Thyroid gland (tissue), 4 donors: ENCODE results near the gene DHRS4L2.
"Not testable (repeated sequence)": the region's sequence is repeated elsewhere in the genome, so short reads cannot be mapped to it uniquely, and the experiment has no call there.

ENCODE experiments used
- POLR2A ChIP-seq, 2 donors: fragments of 450-650 bp; IDR thresholded peaks; one replicate each; pipeline ENCODE4 v1.6.1; 2017; ENCODE audit warnings: antibody characterized with exemption in 2 of 2, mild to moderate bottlenecking in 2 of 2, moderate library complexity in 1 of 2
- TF ChIP-seq, protein P1 (sequence below), 6 experiments: fragments of 200-600 bp in 3 of 6; fragments of 450-650 bp in 3 of 6; sonication (generic) in 3 of 6; IDR thresholded peaks; one replicate each; pipeline ENCODE4 v1.5.1; 2016 to 2019; ENCODE audit warnings: antibody characterized with exemption in 6 of 6, mild to moderate bottlenecking in 2 of 6, inconsistent platforms in 1 of 6, moderate library complexity in 1 of 6

DNA sequence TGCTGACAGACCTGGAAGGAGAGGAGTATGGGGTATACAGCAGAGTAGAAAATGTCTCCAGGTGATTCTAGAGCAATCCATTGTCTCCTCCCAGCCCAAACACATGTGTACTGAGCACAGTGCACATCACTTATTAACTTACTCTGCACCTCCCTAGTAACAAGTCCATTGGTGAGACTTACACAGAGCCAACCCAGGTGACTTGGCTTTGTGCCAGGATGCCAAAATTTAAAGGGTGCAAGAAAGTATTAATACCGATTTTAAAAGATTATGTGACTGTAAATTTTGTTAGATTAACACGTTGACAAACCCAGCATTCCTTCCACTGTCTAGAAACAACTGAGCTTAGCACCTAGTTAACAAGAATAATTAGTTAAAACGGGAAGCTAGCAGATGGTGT is 4.3 kb downstream of the DHRS4L2 start:
- TF ChIP-seq, protein P1, sequence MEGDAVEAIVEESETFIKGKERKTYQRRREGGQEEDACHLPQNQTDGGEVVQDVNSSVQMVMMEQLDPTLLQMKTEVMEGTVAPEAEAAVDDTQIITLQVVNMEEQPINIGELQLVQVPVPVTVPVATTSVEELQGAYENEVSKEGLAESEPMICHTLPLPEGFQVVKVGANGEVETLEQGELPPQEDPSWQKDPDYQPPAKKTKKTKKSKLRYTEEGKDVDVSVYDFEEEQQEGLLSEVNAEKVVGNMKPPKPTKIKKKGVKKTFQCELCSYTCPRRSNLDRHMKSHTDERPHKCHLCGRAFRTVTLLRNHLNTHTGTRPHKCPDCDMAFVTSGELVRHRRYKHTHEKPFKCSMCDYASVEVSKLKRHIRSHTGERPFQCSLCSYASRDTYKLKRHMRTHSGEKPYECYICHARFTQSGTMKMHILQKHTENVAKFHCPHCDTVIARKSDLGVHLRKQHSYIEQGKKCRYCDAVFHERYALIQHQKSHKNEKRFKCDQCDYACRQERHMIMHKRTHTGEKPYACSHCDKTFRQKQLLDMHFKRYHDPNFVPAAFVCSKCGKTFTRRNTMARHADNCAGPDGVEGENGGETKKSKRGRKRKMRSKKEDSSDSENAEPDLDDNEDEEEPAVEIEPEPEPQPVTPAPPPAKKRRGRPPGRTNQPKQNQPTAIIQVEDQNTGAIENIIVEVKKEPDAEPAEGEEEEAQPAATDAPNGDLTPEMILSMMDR (IDR thresholded peaks at IDR 0.05): not testable (repeated sequence)
- not testable (repeated sequence) for TF ChIP-seq POLR2A (IDR thresholded peaks at IDR 0.05)
